Measurements from ENCODE around the gene TLX2.
A peak's percentile ranks its signal among the peaks of the same experiment; 100 is the strongest.

Gene TLX2

DNA sequence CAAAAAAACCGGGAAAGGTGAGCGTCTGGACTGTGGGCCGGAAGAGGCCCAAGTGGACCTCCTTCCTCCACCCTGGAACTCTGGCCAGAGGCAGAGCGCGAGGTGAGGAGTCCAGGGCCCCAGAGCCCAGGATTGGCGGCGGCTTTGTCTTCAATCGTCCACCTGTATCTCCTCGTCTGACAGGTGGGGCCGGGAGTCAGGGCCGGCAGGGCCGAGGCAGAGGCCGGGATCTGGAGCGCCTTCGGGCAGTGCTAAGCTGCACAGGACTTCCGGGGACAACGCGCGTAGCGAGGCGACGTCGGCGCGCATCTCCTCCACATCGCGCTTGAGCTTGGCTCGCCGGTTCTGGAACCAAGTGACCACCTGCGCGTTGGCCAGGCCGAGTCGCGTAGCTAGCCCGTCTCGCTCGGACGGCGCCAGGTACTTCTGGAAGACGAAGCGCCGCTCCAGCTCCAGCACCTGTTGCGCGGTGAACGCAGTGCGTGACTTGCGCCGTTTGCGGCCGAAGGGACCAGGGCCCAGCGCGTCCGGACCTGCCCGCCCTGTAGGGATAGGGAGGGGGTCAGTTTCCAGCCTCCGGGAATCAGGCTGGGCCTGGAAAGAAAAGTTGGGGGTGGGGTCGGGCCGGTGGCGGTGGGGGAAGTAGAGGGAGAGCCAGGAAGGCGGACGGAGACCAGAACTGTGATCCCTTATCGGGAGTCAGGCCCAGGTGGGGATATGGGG lies 16.3 kb upstream of the TLX2 start:
- DNase-seq: no peak

DNA sequence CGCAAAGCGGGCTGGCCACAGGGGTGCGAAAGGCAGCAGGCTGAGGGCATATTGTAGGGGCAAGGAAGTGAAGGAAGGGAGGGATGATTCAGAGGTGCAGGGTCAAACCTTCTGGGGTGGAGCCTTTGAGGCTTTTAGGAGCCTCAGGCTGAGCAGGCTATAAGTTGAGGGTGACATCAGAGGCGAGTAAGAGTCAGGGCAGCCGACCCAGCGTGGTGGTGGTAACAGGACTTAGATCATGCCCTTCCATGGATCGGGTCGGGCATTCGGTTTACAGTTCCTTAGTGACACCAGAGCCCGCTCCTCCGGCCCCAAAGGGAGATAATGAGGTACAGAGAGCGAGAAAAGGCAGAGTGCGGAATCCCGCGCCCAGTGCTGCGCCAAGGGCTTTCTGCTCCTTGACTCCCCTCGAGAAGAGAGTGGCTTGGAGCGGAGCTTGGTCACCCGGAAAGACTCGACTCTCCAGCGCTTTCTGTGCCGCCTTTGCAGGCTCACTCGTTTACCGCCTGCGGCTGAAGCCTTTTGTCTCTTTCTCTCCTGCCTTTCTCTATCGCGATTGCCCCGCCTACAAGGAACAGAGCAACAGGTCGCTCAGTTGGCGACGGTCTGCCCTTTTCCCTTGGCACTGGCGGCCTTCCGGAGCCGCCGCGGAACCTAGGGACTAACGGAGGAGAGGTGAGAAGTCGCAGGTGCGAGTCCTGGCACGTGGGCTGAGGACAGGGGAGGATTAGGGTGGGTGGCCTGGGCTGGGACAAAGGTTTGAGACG lies 15.6 kb upstream of the TLX2 start:
- peak in 2 of 6 experiments; percentile 27 to 47 for DNase-seq

DNA sequence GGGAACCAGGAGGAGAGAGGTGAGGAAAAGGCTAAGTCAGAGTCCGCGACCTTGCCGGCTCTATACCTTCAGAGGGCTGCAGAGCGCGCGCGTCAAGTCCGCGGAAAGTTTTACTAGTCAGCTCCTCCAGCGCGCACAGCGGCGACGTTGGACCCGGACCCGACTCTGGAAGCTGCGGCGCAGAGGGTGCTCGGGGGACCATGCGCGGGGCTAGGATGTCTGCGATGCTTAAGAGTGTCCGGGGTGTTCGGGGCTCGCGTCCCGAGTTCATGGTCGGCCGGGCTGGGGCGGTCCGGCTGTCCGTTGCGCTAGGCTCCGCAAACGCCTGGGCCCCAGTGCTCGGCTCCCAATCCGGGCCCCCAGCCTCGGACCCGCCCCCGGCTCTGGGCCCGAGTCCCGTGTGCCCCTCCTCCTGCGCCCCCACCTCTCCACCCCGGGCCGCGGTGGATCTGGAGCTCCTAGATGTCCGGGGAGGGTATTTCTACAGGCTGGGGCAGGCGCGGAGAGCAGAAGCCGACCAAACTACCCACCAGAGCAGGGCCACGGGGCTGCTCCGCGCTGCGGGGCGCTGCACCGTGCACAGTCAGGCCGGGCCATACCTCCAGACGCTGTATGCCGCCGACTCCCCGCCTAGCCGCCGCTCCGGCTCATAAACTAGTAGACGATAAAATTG lies 14.8 kb upstream of the TLX2 start, which contains the start of gene LBX2:
Gene LBX2 (minus strand): TSS at position 337 of the 673 bp plus-strand sequence. CDS start 66 bp downstream, at position 271.
- no peak for DNase-seq

DNA sequence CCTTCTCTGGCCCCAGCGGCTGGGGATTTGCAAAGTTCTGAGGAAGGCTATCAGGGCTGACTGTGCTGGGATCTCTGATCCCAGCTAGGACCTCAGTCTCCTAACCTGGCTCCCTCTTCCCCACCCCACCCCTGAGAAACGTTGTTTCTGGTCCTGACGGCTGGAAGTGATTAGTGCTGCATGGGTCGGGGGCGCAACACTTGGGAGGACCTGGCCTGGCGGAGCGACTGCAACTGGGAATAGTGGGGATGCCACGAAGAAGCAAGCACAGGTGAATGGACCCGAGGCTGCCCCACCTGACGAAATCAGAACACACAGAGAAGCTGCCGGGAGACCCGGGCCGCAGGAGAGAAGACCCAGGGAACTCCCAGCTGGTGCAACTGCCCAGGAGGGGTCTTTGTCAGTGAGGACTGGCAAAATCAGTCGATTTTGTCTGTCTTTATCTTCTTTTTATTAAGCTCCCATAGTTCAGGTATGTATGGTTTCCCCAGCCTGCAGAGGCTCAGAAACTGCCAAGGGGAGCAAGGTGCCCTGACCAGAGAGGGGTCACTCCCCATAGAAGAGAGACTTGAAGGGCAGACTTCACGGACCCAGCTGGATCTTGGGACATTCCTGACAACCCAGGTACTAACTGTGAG lies 14.2 kb upstream of the TLX2 start:
- DNase-seq: no peak

DNA sequence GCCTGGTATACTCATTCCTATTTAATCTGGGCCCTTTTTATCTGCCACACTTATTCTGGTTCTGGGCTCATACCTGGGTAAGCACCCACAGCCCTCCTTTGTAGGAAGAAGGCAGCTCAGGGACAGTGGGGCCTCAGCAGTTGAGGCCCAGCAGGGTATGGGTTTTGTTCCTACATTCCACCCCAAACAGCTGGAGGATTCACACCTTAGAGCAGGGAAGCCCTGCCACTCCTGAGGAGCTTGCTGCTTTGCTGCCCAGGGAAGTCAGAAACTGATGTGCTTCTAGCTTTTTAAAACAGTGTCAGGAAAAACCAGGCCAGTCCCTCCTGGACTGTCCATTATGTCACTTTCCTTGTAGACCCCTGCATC lies 13.7 kb upstream of the TLX2 start:
- no peak for DNase-seq

DNA sequence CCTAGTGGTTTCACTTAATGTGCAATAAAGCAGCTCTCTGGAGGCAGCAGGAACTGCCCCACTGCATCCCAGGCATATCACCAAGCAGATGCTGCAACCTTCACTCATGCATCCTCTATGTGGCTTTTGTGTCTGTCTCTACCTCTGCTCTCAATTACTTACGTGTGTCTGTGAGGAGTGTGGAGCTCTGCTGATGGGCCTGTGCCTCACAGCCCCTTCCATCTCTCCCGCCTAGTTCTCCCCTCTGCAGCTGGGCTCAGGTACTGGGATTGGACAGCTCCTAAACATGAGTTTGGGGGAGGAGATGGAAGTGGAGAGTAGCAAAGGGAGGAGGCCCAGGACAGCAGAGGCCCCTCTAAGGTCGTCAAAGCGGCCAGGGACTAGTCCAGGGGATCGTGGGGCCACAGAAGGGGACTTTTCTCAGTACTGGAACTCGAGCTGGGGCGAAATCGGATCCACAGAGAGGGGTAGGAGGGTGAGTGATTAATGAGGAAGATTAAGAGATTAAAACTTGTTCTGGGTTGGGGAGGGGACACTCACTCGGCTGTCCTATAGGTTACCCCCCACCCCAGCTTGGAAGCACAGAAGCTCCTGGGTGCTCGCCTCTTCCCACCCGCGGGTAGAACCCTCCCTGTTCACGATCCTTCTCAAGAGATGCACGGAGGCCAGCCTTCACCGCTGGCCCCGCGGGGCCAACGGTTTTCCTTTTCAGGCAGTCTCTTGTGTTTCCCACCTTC lies 12.7 kb upstream of the TLX2 start:
- DNase-seq: no peak

DNA sequence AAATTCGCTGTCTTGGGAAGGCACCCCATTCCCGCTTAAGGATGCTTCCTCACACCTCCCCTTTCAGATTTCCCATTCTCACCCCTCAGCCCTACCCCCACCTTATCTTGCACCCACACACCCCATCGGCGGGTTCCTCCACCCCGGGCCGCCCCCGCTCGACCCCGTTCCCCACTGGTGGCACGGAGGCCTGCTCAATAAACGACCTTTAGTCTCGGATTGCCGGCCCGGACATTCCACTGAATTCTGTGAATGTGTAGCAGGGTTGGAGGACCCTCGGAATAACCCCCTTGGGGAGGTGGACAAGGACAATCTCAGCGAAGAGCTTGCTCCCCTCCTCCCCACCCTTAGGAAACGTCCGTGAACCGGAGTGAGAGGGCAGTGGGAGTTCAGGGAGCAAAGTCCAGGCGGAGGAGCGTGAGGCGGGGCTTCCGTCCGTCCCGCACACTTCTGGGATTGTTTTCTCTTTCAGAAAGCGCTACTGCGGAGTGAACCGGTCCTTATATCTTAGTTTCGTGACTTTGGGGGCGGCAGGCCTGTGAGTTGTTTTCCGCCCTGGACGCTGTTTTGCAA lies 12.0 kb upstream of the TLX2 start:
- no peak for DNase-seq

DNA sequence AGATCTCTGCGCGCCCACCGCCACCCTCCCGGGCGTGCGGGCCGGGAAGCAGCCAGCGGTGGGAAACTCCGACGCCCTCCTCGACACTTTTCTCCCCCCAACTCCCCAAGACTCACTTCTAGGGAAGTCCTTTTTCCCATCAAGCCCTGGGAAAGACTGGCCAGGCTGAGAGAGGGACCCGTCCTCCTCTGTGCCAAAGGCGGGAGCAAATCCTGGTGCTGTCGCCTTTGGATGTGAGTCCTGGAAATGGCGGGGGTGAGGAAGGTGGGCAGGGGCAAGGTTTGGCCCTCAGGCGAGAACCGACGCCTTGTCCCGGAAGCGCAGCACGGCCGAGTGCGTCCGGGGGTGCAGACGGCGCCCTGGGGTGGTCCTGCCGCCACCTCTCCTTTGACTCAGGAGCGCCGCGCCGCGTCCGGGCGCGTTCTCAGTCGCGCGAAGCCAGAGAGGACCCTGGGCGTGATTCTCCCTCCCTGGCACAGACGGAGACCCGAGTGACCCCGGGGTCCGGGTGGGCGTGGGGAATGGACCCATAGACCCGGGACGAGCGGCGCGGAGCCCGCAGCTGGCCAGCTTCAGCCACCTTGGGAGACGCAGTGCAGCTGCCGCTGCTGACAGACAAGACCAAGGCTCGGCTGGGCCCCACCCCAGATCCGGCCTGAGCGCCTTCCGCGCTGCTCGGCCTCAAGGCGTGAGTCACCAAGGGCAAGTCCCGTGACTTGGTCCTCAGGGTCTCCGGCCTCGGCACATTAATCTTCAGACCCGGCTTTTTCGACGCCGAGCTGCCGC lies 11.3 kb upstream of the TLX2 start:
- no peak for DNase-seq

DNA sequence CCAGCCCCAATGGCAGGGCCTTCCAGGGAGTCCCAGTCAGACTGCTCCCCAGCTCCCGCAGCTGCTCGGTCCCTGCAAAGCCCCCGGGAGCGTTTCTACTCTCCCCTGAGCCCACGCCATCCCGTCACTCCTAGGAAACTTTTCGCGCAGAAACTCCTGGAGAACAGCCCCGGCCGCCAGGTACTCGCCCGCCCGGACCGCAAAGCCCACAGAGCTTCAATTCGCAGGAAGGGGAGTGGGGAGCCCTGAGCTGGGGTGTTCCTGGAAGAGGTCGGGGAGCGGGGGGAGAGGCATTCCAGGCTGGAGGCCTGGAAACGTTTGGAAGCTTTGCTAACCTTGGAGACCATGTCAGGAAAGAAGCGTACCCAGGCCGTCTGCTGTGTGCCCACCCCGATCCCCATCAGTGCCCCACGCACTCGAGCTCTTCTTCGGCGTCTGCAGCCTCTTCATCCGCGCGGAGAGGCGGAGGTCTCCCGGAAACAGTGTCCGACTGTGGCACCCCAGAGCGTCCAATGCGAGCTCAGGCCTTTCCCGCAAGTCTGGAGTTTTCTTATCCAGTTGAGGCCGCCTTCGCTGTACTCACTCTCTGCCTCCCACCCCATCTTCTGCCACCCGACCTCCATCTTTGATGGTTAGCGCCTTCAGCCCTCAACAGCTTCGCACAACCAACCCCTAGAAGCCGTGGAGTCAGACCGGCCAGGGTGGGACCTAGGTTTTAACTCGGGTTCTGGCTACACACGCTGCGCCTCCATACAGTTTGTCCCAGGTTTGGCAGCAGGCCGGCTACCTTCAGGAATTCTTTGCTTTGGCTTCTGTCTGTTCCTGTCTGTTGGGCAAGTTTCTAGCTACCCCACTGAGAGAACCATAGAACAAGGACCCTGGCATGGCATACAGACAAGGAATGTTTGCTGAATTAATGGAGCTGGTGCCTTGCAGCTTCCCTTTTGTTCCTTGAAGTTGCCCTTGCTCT lies 10.5 kb upstream of the TLX2 start:
- no peak for DNase-seq

DNA sequence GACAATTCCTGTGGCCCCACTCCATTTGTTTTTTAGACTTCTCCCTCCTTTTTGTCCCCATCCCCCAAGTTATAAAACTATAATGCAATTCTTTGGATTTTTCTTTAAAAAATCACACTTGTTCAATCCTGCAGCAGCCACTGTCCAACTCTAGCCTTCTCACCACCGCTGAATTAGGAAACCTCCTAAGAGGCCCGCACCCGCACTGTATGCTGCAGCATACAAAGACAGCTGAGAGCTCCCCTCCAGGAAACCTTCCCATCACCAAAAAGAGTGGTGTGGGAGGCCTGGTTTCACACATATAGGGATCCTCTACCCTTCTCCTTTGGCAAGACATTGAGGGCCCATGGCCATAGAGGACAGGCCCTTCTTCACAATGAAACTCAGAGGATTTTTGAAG lies 9.7 kb upstream of the TLX2 start:
- no peak for DNase-seq

DNA sequence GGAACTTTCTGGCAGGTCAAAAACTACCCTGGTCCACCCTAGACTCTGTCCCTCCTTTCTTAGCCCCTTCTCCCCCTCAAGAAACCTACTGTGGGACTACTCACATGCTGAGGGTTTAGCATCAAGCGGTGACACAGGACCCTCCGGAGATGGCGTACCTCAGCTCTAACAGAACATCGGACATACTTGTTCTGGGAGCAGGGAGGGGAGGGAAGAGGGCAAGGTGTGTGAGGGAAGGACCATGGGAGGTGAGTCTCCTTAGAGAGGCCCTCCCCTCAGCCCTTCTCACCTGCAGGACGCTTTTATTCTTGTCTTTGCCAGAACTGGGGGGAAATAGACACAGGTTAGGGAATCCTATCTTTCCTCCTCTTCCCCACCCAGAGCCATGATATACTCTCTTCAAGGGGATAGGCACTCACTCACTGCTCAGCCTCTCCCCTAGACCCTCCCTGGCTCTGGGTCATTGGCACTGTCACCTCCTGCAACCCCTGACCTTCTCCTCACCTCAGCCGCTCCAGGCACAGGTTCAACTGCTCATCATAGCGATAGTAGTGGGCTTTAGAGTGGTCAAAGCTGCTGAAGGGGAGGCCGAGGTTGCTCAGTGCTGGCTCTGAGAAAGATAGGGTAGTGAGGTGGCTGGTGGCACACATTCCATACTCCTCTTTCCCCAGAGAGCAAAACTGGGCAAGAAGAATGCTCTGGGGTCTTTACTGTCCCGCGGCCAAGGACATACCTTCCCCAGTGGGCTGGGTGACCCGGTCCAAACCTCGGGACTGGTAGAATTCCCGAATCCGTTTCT lies 8.6 kb upstream of the TLX2 start:
- no peak for DNase-seq

DNA sequence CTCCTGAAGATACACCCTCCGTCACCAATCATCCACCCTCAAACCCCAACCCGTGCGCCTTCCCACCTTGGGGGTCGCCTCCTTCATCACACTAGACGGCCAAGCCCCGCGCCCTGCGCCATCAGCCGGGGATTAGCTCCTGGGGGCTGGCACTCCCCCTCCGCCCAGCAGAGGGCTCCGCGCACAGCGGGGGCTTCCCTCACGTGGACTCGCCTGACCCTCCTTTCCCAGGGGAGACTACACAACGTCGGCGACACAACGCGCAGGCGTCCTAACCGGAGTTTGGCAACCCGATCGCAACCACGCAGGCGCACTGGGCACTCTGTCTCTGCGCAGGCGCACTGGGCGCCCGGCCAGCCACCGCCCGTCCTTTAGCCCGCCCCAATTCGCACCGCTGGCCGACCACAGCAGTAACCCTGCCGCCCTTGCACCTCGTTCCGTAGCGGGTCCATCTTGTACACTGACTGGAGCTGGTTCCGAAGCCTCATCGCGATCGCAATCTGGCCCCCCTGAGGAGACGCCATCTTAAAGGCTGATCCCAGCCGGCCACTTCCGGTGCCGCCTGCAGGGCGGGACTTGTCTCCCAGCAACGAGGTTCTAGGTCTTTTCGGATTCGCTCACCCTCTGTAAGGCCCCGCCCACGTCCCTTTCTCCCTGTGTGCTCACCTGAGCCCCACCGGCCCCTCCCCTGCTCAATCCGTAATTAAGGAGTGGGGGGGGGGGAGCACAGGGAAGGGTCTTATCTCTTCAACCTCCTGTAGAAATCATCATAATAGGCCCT lies 6.9 kb upstream of the TLX2 start, which contains the start of gene PCGF1:
Gene PCGF1 (minus strand): TSS at position 551 of the 781 bp plus-strand sequence. CDS start 27 bp downstream, at position 524.
- DNase-seq: peak; percentile 94 to 100 (median 98)

DNA sequence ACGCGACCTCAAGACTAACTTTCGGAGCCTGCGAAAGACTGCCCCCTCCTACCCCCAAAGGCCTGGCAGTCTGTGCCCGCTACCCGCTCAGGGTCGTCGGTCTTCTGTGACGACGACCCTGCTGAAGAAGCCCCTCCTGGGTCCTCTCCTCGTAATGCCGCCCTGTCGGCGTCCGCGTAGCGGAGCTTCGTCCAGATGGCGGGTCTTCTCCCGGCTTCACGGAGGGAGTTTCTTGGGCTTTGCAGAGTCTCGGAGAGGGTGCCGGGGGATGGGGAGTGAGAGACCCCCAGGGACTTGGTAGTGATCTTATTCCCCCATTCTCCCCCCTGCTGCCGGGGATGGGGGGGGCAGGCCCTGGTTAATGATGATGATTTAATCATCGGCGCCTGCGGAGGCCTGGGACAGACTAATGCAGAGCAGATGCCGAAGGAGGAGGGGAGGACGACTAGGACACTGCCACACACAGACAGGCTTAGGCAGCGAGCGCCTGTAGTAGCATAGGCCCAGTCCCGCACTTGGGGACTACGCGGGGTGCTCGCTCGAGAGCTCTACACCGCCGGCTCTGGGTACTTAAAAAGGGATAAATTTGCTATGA lies 6.2 kb upstream of the TLX2 start:
- DNase-seq: peak in 2 of 6 experiments; percentile 13 to 51

DNA sequence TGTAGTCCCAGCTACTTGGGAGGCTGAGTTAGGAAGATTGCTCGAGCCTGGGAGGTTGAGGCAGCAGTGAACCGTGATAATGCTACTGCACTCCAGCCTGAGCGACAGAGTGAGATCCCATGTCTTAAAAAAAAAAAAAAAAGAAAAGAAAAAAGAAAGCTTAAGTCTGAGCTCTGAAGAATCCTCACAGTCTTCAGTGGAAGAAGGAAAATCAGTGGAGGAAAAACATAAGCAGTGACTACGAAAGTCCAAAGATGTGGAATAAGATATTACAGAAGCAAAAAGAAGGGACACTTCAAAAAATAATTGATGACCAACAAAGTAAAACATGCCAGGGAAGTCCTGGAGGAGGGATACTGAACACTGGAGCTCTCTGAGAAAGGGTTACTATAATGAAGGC lies 4.0 kb upstream of the TLX2 start:
- DNase-seq: no peak

DNA sequence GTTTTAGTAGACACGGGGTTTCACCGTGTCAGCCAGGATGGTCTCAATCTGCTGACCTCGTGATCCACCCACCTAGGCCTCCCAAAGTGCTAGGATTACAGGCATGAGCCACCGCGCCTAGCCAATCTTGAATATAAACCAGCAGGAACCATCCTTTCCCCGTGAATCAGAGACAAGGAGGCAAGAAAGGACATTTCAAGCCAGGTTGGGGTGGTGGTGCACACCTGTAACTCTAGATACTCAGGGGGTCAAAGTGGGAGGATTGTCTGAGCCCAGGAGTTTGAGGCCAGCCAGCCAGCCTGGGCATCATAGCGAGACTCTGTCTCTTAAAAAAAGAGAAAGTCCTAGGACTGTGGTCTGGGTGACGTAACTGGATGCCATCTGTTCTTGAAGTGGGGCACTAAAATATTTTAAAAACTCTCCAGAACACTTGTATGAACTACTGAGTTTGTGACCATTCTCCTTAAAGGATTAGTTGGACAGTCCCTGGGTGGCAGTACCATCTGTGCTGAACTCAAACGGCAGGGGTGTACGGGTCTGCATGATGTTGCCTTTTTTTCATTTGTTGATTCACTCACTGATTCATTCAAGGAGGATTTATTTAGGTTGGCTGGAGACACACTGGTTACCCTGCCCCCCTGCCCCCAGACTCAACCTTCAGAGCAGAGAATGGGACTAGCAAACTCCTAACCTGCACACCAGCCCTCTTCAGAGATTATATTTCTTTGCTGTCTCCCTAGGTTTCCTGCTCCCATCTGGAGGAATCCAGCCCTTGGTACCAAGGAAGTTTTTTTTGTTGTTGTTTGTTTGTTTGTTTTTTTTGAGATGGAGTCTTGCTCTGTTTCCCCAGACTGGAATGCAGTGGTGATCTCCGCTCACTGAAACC lies 2.9 kb upstream of the TLX2 start:
- DNase-seq: no peak

DNA sequence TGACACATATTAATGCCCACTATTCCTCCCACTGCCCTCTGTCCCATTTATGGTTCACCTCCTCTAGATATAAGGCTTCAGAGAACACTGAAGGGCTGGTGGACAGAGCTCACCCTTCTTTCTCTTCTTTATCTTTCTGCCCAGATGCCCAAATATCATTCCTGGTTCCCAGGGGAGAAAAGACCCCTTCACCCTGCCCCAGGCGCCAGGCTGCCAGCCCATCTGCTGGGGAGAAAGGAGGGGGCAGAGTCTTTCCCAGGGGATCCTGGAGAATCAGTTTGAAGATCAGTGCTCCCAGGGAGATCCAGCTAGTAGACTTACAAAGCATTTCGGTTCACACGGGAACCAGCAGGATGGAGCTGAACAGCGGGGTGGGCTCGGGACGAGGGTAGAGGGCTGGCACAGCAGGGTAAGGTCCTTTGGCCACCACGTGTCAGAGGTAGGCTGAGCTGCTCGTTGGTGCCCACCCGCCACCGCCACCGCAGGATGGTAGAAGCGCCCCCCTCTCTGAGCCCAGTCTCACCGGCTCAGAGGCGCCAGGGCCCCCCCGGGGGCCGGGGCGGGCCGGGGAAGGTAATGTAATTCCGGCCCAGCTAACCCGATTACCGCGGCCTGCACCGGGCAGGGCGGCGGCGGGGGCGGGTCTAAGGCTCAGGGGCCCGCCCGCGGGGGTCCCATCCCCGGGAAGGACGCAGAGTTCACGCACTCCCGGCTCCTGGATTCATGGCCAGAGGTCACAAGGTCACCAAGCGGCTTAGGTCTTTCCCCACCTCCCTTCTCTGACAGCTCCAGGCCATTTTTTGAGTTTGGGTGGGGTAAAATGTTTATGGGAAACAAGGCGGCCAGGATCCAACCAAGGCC lies 1.3 kb upstream of the TLX2 start:
- DNase-seq: no peak

All from stimulated activated naive CD4-positive, alpha-beta T cell (primary cell).